Panc1 (cell line): ENCODE results near the gene FBLN2. TPM values are rescaled to one million over a fixed set of nuclear protein-coding genes. Genes with fewer than 3 reads are reported as not detected.

Source experiments
- ATAC-seq: fragments of 200-7000 bp; cut with Tn5 transposase; 2 replicates; pipeline ENCODE4 v1.9.1; 2020; ENCODE audit warnings: mild to moderate bottlenecking, moderate library complexity
- BruUV-seq: library from RNA; stranded (reverse); fragments of 400-500 nt; replicated peaks from 2 replicates; lab custom pipeline; 2021; lab: Mats Ljungman, UMichigan
- CTCF ChIA-PET: fragments of 300-600 bp; sonication (Branson Sonifier 250); formaldehyde crosslinking; loops from one replicate; lab custom pipeline; 2022; ENCODE audit warnings: antibody characterized with exemption; lab: Charles Lee
- POLR2A ChIA-PET: fragments of 300-600 bp; sonication (Branson Sonifier 250); formaldehyde crosslinking; loops from one replicate; lab custom pipeline; 2022; ENCODE audit warnings: antibody characterized with exemption; lab: Charles Lee
- DNase-seq: peaks from one replicate; pipeline ENCODE4 v3.0.0-alpha.2; 2010; ENCODE audit warnings: low read depth, low spot score
- H3K27ac ChIP-seq: 2 replicates; pipeline ENCODE4 v1.5.1; 2011; ENCODE audit warnings: mild to moderate bottlenecking, low read length, inconsistent platforms
- H3K27me3 ChIP-seq: fragments of 200-500 bp; sonication (Bioruptor generic); 2 replicates; pipeline ENCODE4 v1.6.0; 2014; ENCODE audit warnings: low read length, inconsistent platforms; ENCODE audit not compliant: control insufficient read depth, insufficient read depth
- H3K36me3 ChIP-seq: fragments of 200-500 bp; sonication (Bioruptor generic); 2 replicates; pipeline ENCODE4 v1.5.1; 2014; ENCODE audit warnings: inconsistent platforms, mild to moderate bottlenecking, low read length, moderate library complexity; ENCODE audit not compliant: control insufficient read depth, insufficient read depth
- H3K4me1 ChIP-seq: 2 replicates; pipeline ENCODE4 v1.5.1; 2011; ENCODE audit warnings: inconsistent platforms, mild to moderate bottlenecking, low read length, moderate library complexity; ENCODE audit not compliant: control insufficient read depth, insufficient read depth
- H3K4me3 ChIP-seq, 2 experiments: 2 replicates each; pipeline ENCODE4 v1.5.1; 2011 to 2012; ENCODE audit warnings: low read depth in 2 of 2, low read length in 2 of 2, mild to moderate bottlenecking in 2 of 2, inconsistent platforms in 1 of 2, moderate library complexity in 1 of 2
- H3K9me3 ChIP-seq: fragments of 200-500 bp; sonication (Bioruptor generic); 2 replicates; pipeline ENCODE4 v1.5.1; 2014; ENCODE audit warnings: low read depth, mild to moderate bottlenecking, inconsistent platforms, low read length, moderate library complexity; ENCODE audit not compliant: control insufficient read depth, insufficient read depth
- POLR2AphosphoS5 ChIP-seq: IDR thresholded peaks from 2 replicates; pipeline ENCODE4 v1.6.1; 2012; ENCODE audit warnings: mild to moderate bottlenecking, low read depth, low read length, moderate library complexity
- SIN3A ChIP-seq: IDR thresholded peaks from 2 replicates; pipeline ENCODE4 v1.6.1; 2012; ENCODE audit warnings: low read depth, mild to moderate bottlenecking, low read length, moderate library complexity, borderline replicate concordance; ENCODE audit not compliant: insufficient read depth
- TCF7L2 ChIP-seq: IDR thresholded peaks from 2 replicates; pipeline ENCODE4 v1.6.1; 2011; ENCODE audit warnings: mild to moderate bottlenecking, low read depth, low read length, inconsistent platforms
- in situ Hi-C: cut with HindIII; loops from 2 replicates; pipeline ENCODE4 v1.10.0; 2016; ENCODE audit warnings: low sequenced_read_pairs, low pct_unique_long_range_greater_than_20kb
- intact Hi-C: fragments of 100-400 bp; cut with micrococcal nuclease; formaldehyde crosslinking; loops from one replicate; pipeline ENCODE4 v1.10.0; 2022; ENCODE audit not compliant: unreplicated experiment
- total RNA-seq: library from RNA; stranded (reverse); gene quantifications from one replicate; pipeline ENCODE4 v1.2.1, GENCODE V29; 2021; ENCODE audit not compliant: unreplicated experiment
- TF ChIP-seq, protein P1 (sequence below): fragments of 450-650 bp; IDR thresholded peaks from 2 replicates; pipeline ENCODE4 v1.5.1; 2017; ENCODE audit warnings: mild to moderate bottlenecking
- TF ChIP-seq, protein P2 (sequence below), 2 experiments: IDR thresholded peaks; 2 replicates each; pipeline ENCODE4 v1.6.1; 2011 to 2012; ENCODE audit warnings: low read depth in 2 of 2, control low read depth in 1 of 2, low read length in 1 of 2, mild to moderate bottlenecking in 1 of 2, moderate library complexity in 1 of 2; ENCODE audit not compliant: insufficient read depth in 1 of 2

Gene FBLN2
- total RNA-seq, 1 experiment from 2014 or later, result 0.44 TPM

DNA sequence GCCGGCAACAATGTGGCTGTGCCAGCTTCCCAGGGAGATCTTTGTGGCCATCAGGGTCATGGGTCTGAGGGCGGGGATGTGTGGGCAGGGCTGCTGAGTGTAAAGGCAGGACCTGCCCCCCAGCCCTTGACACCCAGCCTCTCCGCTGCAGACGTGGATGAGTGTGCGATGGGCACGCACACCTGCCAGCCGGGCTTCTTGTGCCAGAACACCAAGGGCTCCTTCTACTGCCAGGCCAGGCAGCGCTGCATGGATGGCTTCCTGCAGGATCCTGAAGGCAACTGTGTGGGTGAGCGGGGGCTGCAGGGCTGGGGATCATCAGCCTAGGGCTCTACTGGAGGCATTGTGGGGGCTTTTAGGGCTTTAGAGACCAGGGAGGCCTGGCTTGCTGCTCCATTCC lies 78.8 kb downstream of the FBLN2 start:
- CTCF ChIA-PET, result no interaction called here
- no peak for ATAC-seq
- TF ChIP-seq SIN3A (no peak), POLR2AphosphoS5 (no peak), TCF7L2 (no peak)
- TF ChIP-seq, protein P1, sequence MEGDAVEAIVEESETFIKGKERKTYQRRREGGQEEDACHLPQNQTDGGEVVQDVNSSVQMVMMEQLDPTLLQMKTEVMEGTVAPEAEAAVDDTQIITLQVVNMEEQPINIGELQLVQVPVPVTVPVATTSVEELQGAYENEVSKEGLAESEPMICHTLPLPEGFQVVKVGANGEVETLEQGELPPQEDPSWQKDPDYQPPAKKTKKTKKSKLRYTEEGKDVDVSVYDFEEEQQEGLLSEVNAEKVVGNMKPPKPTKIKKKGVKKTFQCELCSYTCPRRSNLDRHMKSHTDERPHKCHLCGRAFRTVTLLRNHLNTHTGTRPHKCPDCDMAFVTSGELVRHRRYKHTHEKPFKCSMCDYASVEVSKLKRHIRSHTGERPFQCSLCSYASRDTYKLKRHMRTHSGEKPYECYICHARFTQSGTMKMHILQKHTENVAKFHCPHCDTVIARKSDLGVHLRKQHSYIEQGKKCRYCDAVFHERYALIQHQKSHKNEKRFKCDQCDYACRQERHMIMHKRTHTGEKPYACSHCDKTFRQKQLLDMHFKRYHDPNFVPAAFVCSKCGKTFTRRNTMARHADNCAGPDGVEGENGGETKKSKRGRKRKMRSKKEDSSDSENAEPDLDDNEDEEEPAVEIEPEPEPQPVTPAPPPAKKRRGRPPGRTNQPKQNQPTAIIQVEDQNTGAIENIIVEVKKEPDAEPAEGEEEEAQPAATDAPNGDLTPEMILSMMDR, result no peak
- TF ChIP-seq, protein P2, sequence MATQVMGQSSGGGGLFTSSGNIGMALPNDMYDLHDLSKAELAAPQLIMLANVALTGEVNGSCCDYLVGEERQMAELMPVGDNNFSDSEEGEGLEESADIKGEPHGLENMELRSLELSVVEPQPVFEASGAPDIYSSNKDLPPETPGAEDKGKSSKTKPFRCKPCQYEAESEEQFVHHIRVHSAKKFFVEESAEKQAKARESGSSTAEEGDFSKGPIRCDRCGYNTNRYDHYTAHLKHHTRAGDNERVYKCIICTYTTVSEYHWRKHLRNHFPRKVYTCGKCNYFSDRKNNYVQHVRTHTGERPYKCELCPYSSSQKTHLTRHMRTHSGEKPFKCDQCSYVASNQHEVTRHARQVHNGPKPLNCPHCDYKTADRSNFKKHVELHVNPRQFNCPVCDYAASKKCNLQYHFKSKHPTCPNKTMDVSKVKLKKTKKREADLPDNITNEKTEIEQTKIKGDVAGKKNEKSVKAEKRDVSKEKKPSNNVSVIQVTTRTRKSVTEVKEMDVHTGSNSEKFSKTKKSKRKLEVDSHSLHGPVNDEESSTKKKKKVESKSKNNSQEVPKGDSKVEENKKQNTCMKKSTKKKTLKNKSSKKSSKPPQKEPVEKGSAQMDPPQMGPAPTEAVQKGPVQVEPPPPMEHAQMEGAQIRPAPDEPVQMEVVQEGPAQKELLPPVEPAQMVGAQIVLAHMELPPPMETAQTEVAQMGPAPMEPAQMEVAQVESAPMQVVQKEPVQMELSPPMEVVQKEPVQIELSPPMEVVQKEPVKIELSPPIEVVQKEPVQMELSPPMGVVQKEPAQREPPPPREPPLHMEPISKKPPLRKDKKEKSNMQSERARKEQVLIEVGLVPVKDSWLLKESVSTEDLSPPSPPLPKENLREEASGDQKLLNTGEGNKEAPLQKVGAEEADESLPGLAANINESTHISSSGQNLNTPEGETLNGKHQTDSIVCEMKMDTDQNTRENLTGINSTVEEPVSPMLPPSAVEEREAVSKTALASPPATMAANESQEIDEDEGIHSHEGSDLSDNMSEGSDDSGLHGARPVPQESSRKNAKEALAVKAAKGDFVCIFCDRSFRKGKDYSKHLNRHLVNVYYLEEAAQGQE (IDR thresholded peaks at IDR 0.05; ENCODE audit: insufficient read depth in 1 of 2, low read depth in 2 of 2, low read length in 1 of 2), result no peak

GRCh38 chr3:13628432-13628831 lies 79.5 kb downstream of the FBLN2 start:
- CTCF ChIA-PET, result no interaction called here
- DNase-seq, result no peak
- H3K9me3 ChIP-seq, result no peaks in the 10 kb centered on the region

More for the DNA sequence above, 78.8 kb downstream of the FBLN2 start:
- no peak for DNase-seq
- Histone ChIP-seq H3K27me3 (no peaks in the 10 kb centered on the region), H3K27ac (no peak overlapping the region), H3K36me3 (no peaks in the 10 kb centered on the region), H3K9me3 (no peaks in the 10 kb centered on the region), H3K4me3 (no peak overlapping the region), H3K4me1 (no peaks in the 10 kb centered on the region)
- intact Hi-C loops (no loop called here), in situ Hi-C loops (no loop called here)
- POLR2A ChIA-PET, result no interaction called here
- BruUV-seq, result no TSS peak

More at GRCh38 chr3:13628432-13628831, 79.5 kb downstream of the FBLN2 start:
- no peak overlapping the region for H3K4me3 ChIP-seq
- no peaks in the 10 kb centered on the region for H3K36me3 ChIP-seq
- no peak for TF ChIP-seq SIN3A
- TF ChIP-seq, protein P1, result no peak
- TF ChIP-seq, protein P2 (IDR thresholded peaks at IDR 0.05; ENCODE audit: insufficient read depth in 1 of 2, low read depth in 2 of 2, low read length in 1 of 2), result no peak
- no peak for TF ChIP-seq TCF7L2
- TF ChIP-seq POLR2AphosphoS5, result no peak
- in situ Hi-C loops (no loop called here), intact Hi-C loops (no loop called here)
- H3K27me3 ChIP-seq, result no peaks in the 10 kb centered on the region
- no peak for ATAC-seq
- no peaks in the 10 kb centered on the region for H3K4me1 ChIP-seq
- POLR2A ChIA-PET, result no interaction called here
- BruUV-seq, result no TSS peak
- H3K27ac ChIP-seq, result no peak overlapping the region
